HepG2 (cell line): ENCODE results near the gene NME9. TPM values are rescaled to one million over a fixed set of nuclear protein-coding genes. Genes with fewer than 3 reads are reported as not detected.

Experiments
- ARNT ChIP-seq: fragments of 450-650 bp; IDR thresholded peaks from 2 replicates; pipeline ENCODE4 v1.6.1; 2017
- BCL3 ChIP-seq: sonication (generic); formaldehyde crosslinking; IDR thresholded peaks from 2 replicates; pipeline ENCODE4 v1.5.1; 2020; ENCODE audit warnings: mild to moderate bottlenecking, missing genetic modification reagents, moderate library complexity
- BRF2 ChIP-seq: sonication (generic); formaldehyde crosslinking; IDR thresholded peaks from 2 replicates; pipeline ENCODE4 v1.8.1; 2022; ENCODE audit warnings: mild to moderate bottlenecking, missing genetic modification reagents
- CSRNP1 ChIP-seq: sonication (generic); formaldehyde crosslinking; IDR thresholded peaks from 2 replicates; pipeline ENCODE4 v1.8.1; 2023; ENCODE audit warnings: mild to moderate bottlenecking, missing genetic modification reagents
- FOSL1 ChIP-seq: sonication (generic); formaldehyde crosslinking; IDR thresholded peaks from 2 replicates; pipeline ENCODE4 v1.9.0; 2021; ENCODE audit warnings: missing genetic modification reagents, borderline replicate concordance
- IRF9 ChIP-seq: sonication (generic); formaldehyde crosslinking; IDR thresholded peaks from 2 replicates; pipeline ENCODE4 v1.8.0; 2022; ENCODE audit warnings: missing genetic modification reagents, mild to moderate bottlenecking, borderline replicate concordance
- KAT8 ChIP-seq: IDR thresholded peaks from 2 replicates; pipeline ENCODE4 v1.6.1; 2016; ENCODE audit warnings: missing genetic modification reagents, missing compliant biosample characterization
- MAFF ChIP-seq: IDR thresholded peaks from 2 replicates; pipeline ENCODE4 v1.6.1; 2011; ENCODE audit warnings: low read depth, low read length, improper control_type of control experiment
- MED1 ChIP-seq: sonication (generic); formaldehyde crosslinking; IDR thresholded peaks from 2 replicates; pipeline ENCODE4 v1.4.0; 2020; ENCODE audit warnings: missing genetic modification reagents
- MTF1 ChIP-seq: sonication (generic); formaldehyde crosslinking; IDR thresholded peaks from 2 replicates; pipeline ENCODE4 v1.5.0; 2020; ENCODE audit warnings: missing genetic modification reagents
- SIX1 ChIP-seq: sonication (generic); formaldehyde crosslinking; IDR thresholded peaks from 2 replicates; pipeline ENCODE4 v1.4.0; 2020; ENCODE audit warnings: missing genetic modification reagents, borderline replicate concordance
- THAP9 ChIP-seq: sonication (generic); formaldehyde crosslinking; IDR thresholded peaks from 2 replicates; pipeline ENCODE4; 2020; ENCODE audit warnings: missing genetic modification reagents, mild to moderate bottlenecking, borderline replicate concordance
- ZBTB44 ChIP-seq: sonication (generic); formaldehyde crosslinking; IDR thresholded peaks from 2 replicates; pipeline ENCODE4 v1.4.0; 2020; ENCODE audit warnings: missing genetic modification reagents
- ZNF10 ChIP-seq: sonication (generic); formaldehyde crosslinking; IDR thresholded peaks from 2 replicates; pipeline ENCODE4 v1.4.0; 2020; ENCODE audit warnings: mild to moderate bottlenecking, low read depth, missing genetic modification reagents, borderline replicate concordance
- ZNF331 ChIP-seq: sonication (generic); formaldehyde crosslinking; IDR thresholded peaks from 2 replicates; pipeline ENCODE4 v1.4.0; 2020; ENCODE audit warnings: missing genetic modification reagents
- ZNF660 ChIP-seq: sonication (generic); formaldehyde crosslinking; IDR thresholded peaks from 2 replicates; pipeline ENCODE4 v1.5.1; 2020; ENCODE audit warnings: mild to moderate bottlenecking, low read depth, missing genetic modification reagents, borderline replicate concordance
- ZNF75D ChIP-seq: sonication (generic); formaldehyde crosslinking; IDR thresholded peaks from 2 replicates; pipeline ENCODE4 v1.8.1; 2023; ENCODE audit warnings: missing genetic modification reagents, mild to moderate bottlenecking, borderline replicate concordance
- ZSCAN20 ChIP-seq: sonication (generic); formaldehyde crosslinking; IDR thresholded peaks from 2 replicates; pipeline ENCODE4 v1.4.0; 2020; ENCODE audit warnings: missing genetic modification reagents, mild to moderate bottlenecking, borderline replicate concordance
- polyA plus RNA-seq, 8 experiments: library from polyadenylated mRNA; depleted of rRNA in 3 of 8; stranded (reverse) in 7 of 8; unstranded in 1 of 8; fragments of >200 nt; fragmentation: Illumina TruSeq in 4 of 8; extraction: Trizol in 4 of 8; gene quantifications; 2 replicates each; pipeline versions ENCODE4 v1.2.1 to v1.2.3, GENCODE V29; 2011 to 2016; ENCODE audit warnings: low read depth in 4 of 8, missing spikeins in 1 of 8, mixed read lengths in 1 of 8; ENCODE audit not compliant: insufficient read depth in 1 of 8
- total RNA-seq, 5 experiments: library from RNA; depleted of rRNA; stranded (reverse); fragments of >200 nt; fragmentation: Illumina TruSeq; extraction: Trizol; gene quantifications; 2 replicates each; pipeline ENCODE4 v1.2.3, GENCODE V29; 2016; ENCODE audit warnings: low read depth in 1 of 5

The NME9 gene
- total and polyA plus RNA-seq, 2 of the 13 experiments (the other 11 are each of a cell fraction or from before 2014, with no cell fraction given) = not detected

- TF ChIP-seq ZNF331 (CRISPR knock-in tag) = peak; percentile 56
- TF ChIP-seq ZNF10 = no peak
- TF ChIP-seq SIX1 (CRISPR knock-in tag) = no peak
- TF ChIP-seq THAP9 (CRISPR knock-in tag) = no peak
- 0 out of 2 replicates have a peak, but pooled peaks have one; percentile 25 for TF ChIP-seq MED1 (CRISPR knock-in tag)
- peak; percentile 7; the same call in 1 of the 2 replicates for TF ChIP-seq KAT8 (CRISPR knock-in tag)
- 0 out of 2 replicates have a peak, but pooled peaks have one; percentile 53 for TF ChIP-seq CSRNP1 (CRISPR knock-in tag)
- TF ChIP-seq MAFF = no peak
- peak; percentile 41 for TF ChIP-seq BRF2 (CRISPR knock-in tag)
- peak; percentile 68; the same call in 1 of the 2 replicates for TF ChIP-seq ZSCAN20 (CRISPR knock-in tag)
- no peak for TF ChIP-seq ARNT
- TF ChIP-seq MTF1 = no peak
- TF ChIP-seq ZBTB44 = no peak
- TF ChIP-seq ZNF75D = no peak
- no peak; the same call in 1 of the 2 replicates for TF ChIP-seq BCL3
- no peak for TF ChIP-seq ZNF660 (CRISPR knock-in tag)
- no peak for TF ChIP-seq FOSL1 (CRISPR knock-in tag)
- TF ChIP-seq IRF9 (CRISPR knock-in tag) = peak; percentile 67; the same call in 1 of the 2 replicates
Observed at GRCh38 chr3:138347960-138348753, 18.5 kb upstream of the NME9 start, which contains the start of gene MRAS (continued).
